TTC549 (cell line): ENCODE data around the gene RHO.
"Not testable (repeated sequence)": the region's sequence is repeated elsewhere in the genome, so short reads cannot be mapped to it uniquely, and the experiment has no call there.

Experiments used
- FAIRE-seq: peaks from 2 replicates; lab custom pipeline; 2012; peaks lifted over from hg19 to GRCh38; lab: Jason Lieb, UNC

Gene RHO

DNA sequence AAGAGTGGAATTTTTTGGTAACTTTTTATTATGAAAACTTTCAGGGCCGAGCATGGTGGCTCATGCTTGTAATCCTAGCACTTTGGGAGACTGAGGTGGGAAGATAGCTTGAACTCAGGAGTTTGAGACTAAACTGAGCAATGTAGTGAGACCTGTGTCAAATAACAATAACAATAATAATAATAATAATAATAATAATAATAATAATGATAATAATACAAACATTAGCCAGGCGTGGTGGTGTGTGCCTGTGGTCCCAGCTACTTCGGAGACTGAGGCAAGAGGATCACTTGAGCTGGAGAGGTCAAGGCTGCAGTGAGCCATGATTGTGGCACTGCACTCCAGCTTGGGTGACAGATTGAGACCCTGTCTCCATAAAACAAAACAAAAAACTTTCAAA is 17.5 kb downstream of the RHO start:
- FAIRE-seq = not testable (repeated sequence)

- no peak for FAIRE-seq
Measured at GRCh38 chr3:129547241-129547640, 18.8 kb downstream of the RHO start.

- no peak for FAIRE-seq
Measured at GRCh38 chr3:129548104-129548965, 19.9 kb downstream of the RHO start.

DNA sequence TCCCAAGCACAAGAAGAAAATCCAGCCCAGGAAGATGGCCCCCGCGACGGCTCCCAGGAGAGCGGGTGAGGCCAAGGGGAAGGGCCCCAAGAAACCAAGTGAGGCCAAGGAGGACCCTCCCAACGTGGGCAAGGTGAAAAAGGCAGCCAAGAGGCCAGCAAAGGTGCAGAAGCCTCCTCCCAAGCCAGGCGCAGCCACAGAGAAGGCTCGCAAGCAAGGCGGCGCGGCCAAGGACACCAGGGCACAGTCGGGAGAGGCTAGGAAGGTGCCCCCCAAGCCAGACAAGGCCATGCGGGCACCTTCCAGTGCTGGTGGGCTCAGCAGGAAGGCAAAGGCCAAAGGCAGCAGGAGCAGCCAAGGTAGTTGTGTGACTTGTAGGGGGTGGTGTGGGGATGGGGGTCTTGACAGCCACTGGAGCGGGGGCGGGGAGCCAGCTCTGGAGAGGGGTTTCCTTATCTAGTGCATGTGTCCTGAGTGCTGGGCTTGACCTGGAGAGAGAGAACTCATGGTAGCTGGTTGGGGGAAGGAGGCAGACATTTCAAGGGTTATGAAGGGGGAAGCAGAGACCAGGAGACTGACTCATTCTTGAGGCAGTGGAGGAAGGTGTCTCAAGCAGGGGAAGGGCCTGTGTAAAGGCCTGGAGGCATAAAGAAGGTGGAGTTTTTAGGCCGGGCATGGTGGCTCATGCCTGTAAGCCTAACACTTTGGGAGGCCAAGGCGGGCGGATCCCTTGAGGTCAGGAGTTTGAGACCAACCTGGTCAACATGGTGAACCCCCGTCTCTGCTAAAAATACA is 20.8 kb downstream of the RHO start:
- FAIRE-seq = no peak

GRCh38 chr3:129549805-129550204 is 21.4 kb downstream of the RHO start:
- FAIRE-seq = no peak

DNA sequence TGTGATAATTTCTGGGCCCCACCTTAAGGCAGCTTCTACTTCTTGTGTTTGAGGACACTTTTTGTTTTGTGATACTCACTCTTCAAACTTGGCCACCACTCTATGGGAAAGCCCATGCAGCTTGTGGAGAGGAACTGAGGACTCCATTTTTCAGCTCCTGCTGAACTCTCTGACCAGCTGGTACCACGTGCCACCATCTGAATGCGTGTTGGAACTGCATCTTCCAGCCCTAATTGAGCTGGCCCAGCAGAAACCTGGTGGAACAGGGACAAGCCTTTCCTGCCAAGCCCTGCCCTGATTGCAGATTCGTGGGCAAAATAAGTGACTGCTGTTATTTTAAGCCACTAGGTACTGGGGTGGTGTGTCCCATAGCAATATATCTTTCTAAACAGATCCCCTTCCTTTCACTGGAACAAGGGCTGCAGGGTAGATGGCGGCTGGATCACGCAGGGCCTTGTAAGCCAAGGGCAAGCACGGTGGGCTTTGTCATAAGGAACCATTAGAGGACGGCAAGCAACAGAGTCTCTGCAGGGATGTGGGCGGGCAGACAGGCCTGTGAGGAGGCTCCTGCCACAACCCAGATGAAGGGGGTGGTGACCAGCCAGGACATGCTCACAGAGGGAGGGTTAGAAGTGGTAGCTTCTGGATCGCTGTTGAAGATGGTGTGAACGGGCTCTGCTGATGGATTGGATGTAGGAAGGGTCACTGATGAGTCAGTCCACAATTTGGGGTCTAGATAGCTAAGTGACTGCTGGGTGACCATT is 24.0 kb downstream of the RHO start:
- FAIRE-seq = no peak

GRCh38 chr3:129553171-129553570 is 24.7 kb downstream of the RHO start:
- no peak for FAIRE-seq

- FAIRE-seq = no peak
Measured at GRCh38 chr3:129553719-129554118, 25.3 kb downstream of the RHO start.

- FAIRE-seq = no peak
Measured at GRCh38 chr3:129554356-129555152, 26.1 kb downstream of the RHO start.

- no peak for FAIRE-seq
Measured at GRCh38 chr3:129555153-129555550, 26.7 kb downstream of the RHO start.

DNA sequence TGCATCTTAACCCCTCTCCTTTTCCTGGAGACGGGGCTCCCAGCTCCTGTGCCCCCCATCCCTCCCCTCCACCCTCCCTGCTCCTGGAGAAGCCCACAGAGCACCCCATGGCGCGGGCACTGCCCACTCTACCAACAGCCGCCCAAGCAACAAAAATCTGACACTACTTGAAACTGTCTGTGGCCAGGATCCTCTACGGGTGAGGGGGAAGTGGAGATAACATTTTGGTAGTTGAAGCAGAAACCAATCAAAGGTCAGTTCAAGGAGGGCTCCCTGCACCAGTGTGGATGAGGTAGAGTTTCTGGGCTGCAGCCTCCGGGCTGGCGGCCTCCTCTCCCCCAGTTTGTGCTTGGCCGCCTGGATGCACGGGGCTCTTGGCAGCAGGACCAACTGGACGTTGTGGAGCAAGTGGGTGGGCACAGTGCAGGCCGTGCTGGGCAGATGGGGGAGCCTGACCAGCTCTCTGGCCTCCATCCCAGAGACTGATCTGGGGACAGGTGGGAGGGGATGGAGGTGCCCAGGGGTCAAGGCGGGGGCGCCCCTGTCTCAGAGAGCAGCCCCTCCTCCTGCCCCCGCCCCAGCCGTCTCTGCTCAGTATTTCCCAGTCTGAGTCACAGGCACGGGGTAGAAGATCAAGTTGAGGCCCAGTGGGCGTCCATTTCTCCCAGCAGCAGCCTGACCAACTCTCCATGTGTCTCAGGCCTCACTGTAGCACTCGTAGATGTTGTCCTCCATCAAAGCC is 27.3 kb downstream of the RHO start:
- no peak for FAIRE-seq

DNA sequence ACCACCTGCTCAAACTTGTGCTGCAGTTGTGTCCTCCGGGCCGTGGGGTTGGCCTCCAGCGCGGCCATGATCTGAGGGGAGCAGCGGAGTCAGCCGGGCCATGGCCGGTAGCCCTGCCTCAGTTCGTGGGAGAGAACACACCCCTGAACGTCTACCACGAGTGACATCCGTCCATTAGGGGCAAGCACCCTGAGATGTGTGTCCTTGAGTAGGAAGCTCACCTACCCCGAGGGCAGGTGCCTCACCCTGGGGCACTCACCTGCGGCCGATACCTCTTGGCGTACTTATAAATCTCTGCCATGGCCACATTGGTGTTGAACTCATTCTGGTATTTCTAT is 27.9 kb downstream of the RHO start:
- FAIRE-seq = no peak

- FAIRE-seq = no peak
Measured at GRCh38 chr3:129556890-129557547, 28.6 kb downstream of the RHO start.

GRCh38 chr3:129557548-129557894 is 29.1 kb downstream of the RHO start:
- FAIRE-seq = no peak

DNA sequence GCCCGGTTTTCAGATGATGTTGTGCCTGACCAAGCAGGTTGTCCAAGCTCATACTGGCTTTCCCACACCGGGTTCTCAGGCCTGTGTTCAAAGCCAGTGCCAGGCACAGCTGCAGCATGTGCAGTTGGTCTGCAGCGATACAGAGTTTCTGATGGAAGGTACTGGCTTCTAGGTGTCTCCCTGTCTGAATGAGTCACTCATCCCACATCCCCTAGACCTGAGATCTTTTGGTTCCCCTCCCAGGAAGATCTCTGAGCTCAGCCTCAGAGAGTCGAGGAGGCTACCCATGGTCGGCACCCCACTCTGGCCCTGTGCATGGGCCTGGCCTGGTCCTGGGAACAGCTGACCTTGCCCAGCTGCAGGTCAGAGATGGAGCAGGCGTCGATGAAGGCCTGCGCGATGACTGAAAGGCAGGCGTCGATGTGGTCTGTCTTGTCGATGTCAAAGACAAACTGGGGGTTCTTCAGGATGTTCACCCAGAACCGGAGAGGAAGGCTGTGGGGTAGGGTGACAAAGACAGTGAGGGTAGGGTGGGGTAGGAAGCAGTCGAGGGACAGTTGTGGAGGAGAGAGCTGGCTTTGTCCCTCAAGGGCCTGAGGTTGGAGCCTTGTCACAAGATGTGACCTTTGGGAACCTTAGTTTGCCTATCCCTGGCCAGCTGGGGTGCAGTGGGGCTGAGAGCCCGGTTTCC is 29.8 kb downstream of the RHO start:
- FAIRE-seq = no peak

GRCh38 chr3:129558772-129559564 is 30.5 kb downstream of the RHO start:
- FAIRE-seq = no peak

- no peak for FAIRE-seq
Measured at GRCh38 chr3:129559565-129560079, 31.2 kb downstream of the RHO start.

- no peak for FAIRE-seq
Measured at GRCh38 chr3:129560269-129560787, 31.9 kb downstream of the RHO start.
